ENCODE measurements around the gene CFAP61. TPM values are rescaled to one million over a fixed set of nuclear protein-coding genes. Genes with fewer than 3 reads are reported as not detected.

The CFAP61 gene
- total RNA-seq, 1 donor from 2014 or later: not detected

GRCh38 chr20:20293141-20293540 is 240.8 kb downstream of the CFAP61 start:
- no peaks in the 10 kb centered on the region for H3K4me1 ChIP-seq
- H3K36me3 ChIP-seq: no peaks in the 10 kb centered on the region
- no peak overlapping the region for H3K27ac ChIP-seq
- no peaks in the 10 kb centered on the region for H3K9me3 ChIP-seq
- ATAC-seq (no peak), DNase-seq (no peak)
- H3K27me3 ChIP-seq: no peaks in the 10 kb centered on the region
- intact Hi-C loops (cut with DNase I): no loop called here
- no peak for TF ChIP-seq CTCF (IDR thresholded peaks at IDR 0.05)
- no peak overlapping the region for H3K4me3 ChIP-seq

GRCh38 chr20:20293691-20294385 is 241.5 kb downstream of the CFAP61 start:
- Histone ChIP-seq H3K27me3 (no peaks in the 10 kb centered on the region), H3K36me3 (no peaks in the 10 kb centered on the region), H3K27ac (no peak overlapping the region), H3K9me3 (no peaks in the 10 kb centered on the region), H3K4me3 (no peak overlapping the region), H3K4me1 (no peaks in the 10 kb centered on the region)
- no peak for DNase-seq
- no peak for ATAC-seq
- TF ChIP-seq CTCF (IDR thresholded peaks at IDR 0.05): no peak
- intact Hi-C loops (cut with DNase I): no loop called here

- Histone ChIP-seq H3K27me3 (no peaks in the 10 kb centered on the region), H3K4me3 (no peak overlapping the region), H3K27ac (no peak overlapping the region), H3K9me3 (no peaks in the 10 kb centered on the region), H3K36me3 (no peaks in the 10 kb centered on the region), H3K4me1 (no peaks in the 10 kb centered on the region)
- DNase-seq (no peak), ATAC-seq (no peak)
- intact Hi-C loops (cut with DNase I): no loop called here
- no peak for TF ChIP-seq CTCF (IDR thresholded peaks at IDR 0.05)
These were observed 243.5 kb downstream of the CFAP61 start for GRCh38 chr20:20295621-20296498.

- H3K36me3 ChIP-seq: no peaks in the 10 kb centered on the region
- no peak overlapping the region for H3K4me3 ChIP-seq
- H3K9me3 ChIP-seq: no peaks in the 10 kb centered on the region
- intact Hi-C loops (cut with DNase I): no loop called here
- H3K27me3 ChIP-seq: no peaks in the 10 kb centered on the region
- no peaks in the 10 kb centered on the region for H3K4me1 ChIP-seq
- ATAC-seq: no peak
- H3K27ac ChIP-seq: no peak overlapping the region
- DNase-seq: no peak
- no peak for TF ChIP-seq CTCF (IDR thresholded peaks at IDR 0.05)
These were observed 244.8 kb downstream of the CFAP61 start for GRCh38 chr20:20297181-20297580.

GRCh38 chr20:20297752-20298151 is 245.4 kb downstream of the CFAP61 start:
- H3K27ac ChIP-seq: no peak overlapping the region
- H3K4me3 ChIP-seq: no peak overlapping the region
- intact Hi-C loops (cut with DNase I): no loop called here
- no peak for TF ChIP-seq CTCF (IDR thresholded peaks at IDR 0.05)
- no peaks in the 10 kb centered on the region for H3K36me3 ChIP-seq
- no peaks in the 10 kb centered on the region for H3K4me1 ChIP-seq
- DNase-seq (no peak), ATAC-seq (no peak)
- H3K27me3 ChIP-seq: no peaks in the 10 kb centered on the region
- no peaks in the 10 kb centered on the region for H3K9me3 ChIP-seq

Data from upper lobe of right lung (tissue), 1 donor.